Measurements from ENCODE around the gene GSX2.

The GSX2 gene

DNA sequence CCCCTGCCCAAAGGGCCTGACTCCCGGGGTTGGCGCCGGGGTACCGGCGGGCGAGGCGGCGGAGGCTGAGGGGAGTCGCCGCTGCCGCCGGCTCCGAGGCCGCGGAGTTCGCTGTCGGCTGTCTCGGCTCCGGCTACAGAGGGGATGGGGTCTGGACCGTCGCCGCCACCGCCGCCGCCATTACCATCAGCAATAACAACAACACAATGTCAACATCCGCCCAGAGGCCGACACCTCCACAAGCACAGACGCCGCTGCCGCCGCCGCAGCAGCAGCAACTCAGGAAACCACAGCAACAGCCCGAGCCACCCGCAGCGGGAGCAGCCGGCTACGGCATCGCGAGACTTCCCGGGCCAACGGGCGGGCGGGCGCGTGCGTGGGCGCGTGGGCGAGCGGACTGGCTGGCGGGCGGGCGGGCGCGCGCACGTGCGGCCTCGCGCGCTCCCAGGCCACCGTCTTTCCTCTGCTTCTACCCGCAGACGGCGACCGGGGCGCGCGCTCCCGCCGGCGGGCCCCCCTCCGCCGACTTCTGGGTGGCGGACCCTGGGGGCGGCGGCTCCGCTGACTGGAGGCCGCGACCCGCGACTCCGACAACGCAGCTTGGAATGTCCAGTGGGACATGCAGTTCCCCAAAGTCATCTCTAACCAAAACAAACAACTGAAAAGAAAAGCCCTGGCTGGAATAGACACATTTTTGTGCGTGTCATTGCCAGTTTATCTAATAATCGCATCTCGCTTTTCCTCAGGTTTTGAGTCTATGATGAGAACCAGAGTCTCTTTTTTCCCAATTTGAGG is 35.4 kb upstream of the GSX2 start, which contains the start of gene CHIC2:
Gene CHIC2, minus strand, starts transcription at position 289 of the 795 bp plus-strand sequence. CDS start 305 bp downstream, outside the sequence.
- DNase-seq (ENCODE audit: low read depth in 1 of 2, low spot score in 1 of 2): peak; percentile 73 to 92
- in situ Hi-C loops (cut with HindIII; ENCODE audit: low pct_unique_long_range_greater_than_20kb, low sequenced_read_pairs): no loop called here
- TF ChIP-seq JUND (IDR thresholded peaks at IDR 0.05; ENCODE audit: low read depth): no peak

GRCh38 chr4:54065282-54066087 is 34.5 kb upstream of the GSX2 start:
- in situ Hi-C loops (cut with HindIII; ENCODE audit: low pct_unique_long_range_greater_than_20kb, low sequenced_read_pairs): no loop called here
- no peak for TF ChIP-seq JUND (IDR thresholded peaks at IDR 0.05; ENCODE audit: low read depth)
- DNase-seq (ENCODE audit: low read depth in 1 of 2, low spot score in 1 of 2): no peak

- no peak for TF ChIP-seq JUND (IDR thresholded peaks at IDR 0.05; ENCODE audit: low read depth)
- DNase-seq (ENCODE audit: low read depth in 1 of 2, low spot score in 1 of 2): no peak
- in situ Hi-C loops (cut with HindIII; ENCODE audit: low pct_unique_long_range_greater_than_20kb, low sequenced_read_pairs): no loop called here
These were observed 33.9 kb upstream of the GSX2 start for GRCh38 chr4:54066088-54066415.

GRCh38 chr4:54066718-54067129 is 33.2 kb upstream of the GSX2 start:
- no peak for TF ChIP-seq JUND (IDR thresholded peaks at IDR 0.05; ENCODE audit: low read depth)
- in situ Hi-C loops (cut with HindIII; ENCODE audit: low pct_unique_long_range_greater_than_20kb, low sequenced_read_pairs): no loop called here
- DNase-seq (ENCODE audit: low read depth in 1 of 2, low spot score in 1 of 2): no peak

- DNase-seq (ENCODE audit: low read depth in 1 of 2, low spot score in 1 of 2): no peak
- in situ Hi-C loops (cut with HindIII; ENCODE audit: low pct_unique_long_range_greater_than_20kb, low sequenced_read_pairs): no loop called here
- no peak for TF ChIP-seq JUND (IDR thresholded peaks at IDR 0.05; ENCODE audit: low read depth)
These were observed 32.8 kb upstream of the GSX2 start for GRCh38 chr4:54067166-54067565.

DNA sequence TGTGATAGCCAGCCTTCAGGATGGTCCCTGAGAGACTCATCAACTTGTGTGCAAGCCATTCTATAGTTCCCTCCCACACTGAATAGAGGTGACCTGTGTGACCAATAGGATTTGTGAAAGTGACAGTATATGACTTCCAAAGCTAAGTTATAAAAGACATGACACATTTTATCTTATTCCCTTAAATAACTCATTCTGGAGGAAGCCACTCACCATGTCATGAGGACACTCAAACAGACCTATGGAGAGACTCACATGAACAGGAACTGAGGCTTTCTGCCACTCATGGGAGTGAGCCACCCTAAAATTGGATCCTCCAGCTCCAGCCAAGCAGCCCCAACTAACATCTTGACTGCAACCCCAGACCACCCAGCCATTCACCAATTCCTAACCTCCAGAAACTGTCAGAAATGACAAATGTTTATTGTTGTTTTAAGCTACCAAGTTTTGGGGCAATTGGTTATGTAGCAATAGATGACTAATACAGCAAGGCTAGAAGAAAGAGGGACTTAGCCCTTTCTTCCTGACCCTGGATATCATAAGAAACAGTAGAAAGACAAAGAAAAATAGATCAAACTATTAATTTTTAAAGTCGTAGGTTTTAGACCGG is 26.6 kb upstream of the GSX2 start:
- DNase-seq (ENCODE audit: low read depth in 1 of 2, low spot score in 1 of 2): no peak
- in situ Hi-C loops (cut with HindIII; ENCODE audit: low pct_unique_long_range_greater_than_20kb, low sequenced_read_pairs): no loop called here
- TF ChIP-seq JUND (IDR thresholded peaks at IDR 0.05; ENCODE audit: low read depth): no peak

DNA sequence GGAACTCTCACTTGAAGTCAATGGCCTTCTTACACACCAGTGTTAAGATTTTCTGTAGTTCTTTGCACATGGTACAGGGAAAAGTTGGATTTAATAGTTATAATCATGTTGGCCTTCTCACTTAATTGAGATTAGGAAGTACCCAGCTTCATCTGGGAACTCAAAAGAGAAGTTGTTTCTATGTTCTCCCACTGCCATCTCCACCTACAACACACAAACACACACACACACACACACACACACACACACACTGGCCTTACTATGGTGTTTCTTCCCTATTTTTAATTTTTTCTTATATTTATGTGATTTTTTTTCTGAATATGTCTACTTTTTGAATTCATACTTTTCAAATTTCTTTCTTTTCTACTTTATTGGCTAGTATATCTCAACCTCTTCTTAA is 25.6 kb upstream of the GSX2 start:
- in situ Hi-C loops (cut with HindIII; ENCODE audit: low pct_unique_long_range_greater_than_20kb, low sequenced_read_pairs): no loop called here
- no peak for TF ChIP-seq JUND (IDR thresholded peaks at IDR 0.05; ENCODE audit: low read depth)
- no peak for DNase-seq (ENCODE audit: low read depth in 1 of 2, low spot score in 1 of 2)

DNA sequence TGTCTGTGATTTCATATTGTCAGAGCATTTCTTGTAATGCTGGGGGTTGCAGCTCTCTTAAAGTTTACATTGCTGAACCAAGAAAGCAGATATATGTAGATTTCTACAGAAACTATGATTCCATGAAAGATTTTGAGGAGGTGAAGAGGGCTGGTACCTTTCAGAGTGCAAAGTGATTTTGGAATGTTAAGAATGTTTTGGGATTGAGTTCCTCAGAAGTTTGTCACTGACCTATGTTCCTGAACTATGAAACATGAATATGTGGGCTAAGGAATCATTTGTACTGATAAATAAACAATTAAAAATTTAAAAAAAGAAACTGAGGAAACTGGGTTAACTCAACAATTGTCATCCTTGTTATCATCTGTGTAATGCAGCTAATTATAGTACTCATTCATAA is 23.3 kb upstream of the GSX2 start:
- no peak for DNase-seq (ENCODE audit: low read depth in 1 of 2, low spot score in 1 of 2)
- no peak for TF ChIP-seq JUND (IDR thresholded peaks at IDR 0.05; ENCODE audit: low read depth)
- in situ Hi-C loops (cut with HindIII; ENCODE audit: low pct_unique_long_range_greater_than_20kb, low sequenced_read_pairs): no loop called here

GRCh38 chr4:54077812-54078211 is 22.2 kb upstream of the GSX2 start:
- no peak for TF ChIP-seq JUND (IDR thresholded peaks at IDR 0.05; ENCODE audit: low read depth)
- in situ Hi-C loops (cut with HindIII; ENCODE audit: low pct_unique_long_range_greater_than_20kb, low sequenced_read_pairs): no loop called here
- DNase-seq (ENCODE audit: low read depth in 1 of 2, low spot score in 1 of 2): no peak

DNA sequence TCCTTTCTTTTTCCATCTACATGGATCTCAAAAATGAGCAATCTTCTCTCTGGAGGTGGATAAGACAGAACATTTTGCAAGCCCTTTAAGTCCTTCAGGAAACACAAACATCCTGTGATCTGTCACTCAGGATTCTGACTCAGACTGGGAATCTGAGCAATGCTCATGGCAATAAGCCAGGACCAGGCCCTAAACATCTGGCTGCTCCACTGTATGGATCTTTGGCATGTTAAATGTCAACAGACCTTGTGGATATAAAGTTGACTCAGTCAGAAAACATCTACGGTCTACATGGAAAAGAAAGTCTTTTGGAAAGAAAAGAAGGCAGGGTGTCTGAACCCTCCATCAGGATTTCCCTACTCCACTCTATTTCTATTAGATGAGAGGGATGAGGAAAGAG is 17.8 kb upstream of the GSX2 start:
- peak in 1 of 2 experiments; percentile 29 for DNase-seq (ENCODE audit: low read depth in 1 of 2, low spot score in 1 of 2)
- no peak for TF ChIP-seq JUND (IDR thresholded peaks at IDR 0.05; ENCODE audit: low read depth)
- in situ Hi-C loops (cut with HindIII; ENCODE audit: low pct_unique_long_range_greater_than_20kb, low sequenced_read_pairs): no loop called here

DNA sequence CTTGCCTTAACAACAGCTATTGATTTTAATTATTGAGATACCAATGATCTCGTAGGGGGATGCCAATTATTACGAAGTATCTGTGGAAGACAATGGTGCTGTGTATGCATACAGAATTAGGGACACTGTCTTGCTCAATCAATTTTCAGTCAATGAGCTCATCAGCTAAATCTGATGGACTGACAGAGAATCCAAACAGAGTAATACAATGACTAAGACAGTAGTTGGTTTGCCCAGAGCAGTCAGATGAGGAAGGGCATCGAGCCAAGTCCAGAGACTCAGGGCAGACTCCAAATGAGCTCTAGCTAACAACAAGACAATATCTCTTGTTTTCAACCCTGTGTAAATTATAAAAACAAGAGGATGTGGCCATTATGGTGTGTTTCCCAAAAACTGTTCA is 14.7 kb upstream of the GSX2 start:
- DNase-seq (ENCODE audit: low read depth in 1 of 2, low spot score in 1 of 2): peak in 1 of 2 experiments; percentile 28
- in situ Hi-C loops (cut with HindIII; ENCODE audit: low pct_unique_long_range_greater_than_20kb, low sequenced_read_pairs): no loop called here

DNA sequence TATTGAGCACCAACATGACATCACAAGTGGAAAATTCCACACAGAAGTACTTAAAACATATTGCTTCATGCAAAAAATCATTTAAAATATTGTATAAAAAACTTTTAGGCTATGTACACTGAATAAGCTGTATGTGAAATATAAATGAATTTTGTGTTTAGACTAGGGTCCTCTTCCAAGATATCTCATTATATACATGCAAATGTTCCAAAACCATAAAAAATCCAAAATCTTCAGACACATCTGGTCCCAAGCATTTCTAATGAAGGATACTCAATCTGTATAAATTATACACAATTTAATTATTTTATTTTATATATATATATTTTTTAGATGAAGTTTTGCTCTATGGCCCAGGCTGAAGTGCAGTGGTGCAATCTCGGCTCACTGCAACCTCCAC is 10.1 kb upstream of the GSX2 start:
- in situ Hi-C loops (cut with HindIII; ENCODE audit: low pct_unique_long_range_greater_than_20kb, low sequenced_read_pairs): no loop called here
- no peak for DNase-seq (ENCODE audit: low read depth in 1 of 2, low spot score in 1 of 2)
- no peak for TF ChIP-seq JUND (IDR thresholded peaks at IDR 0.05; ENCODE audit: low read depth)

More for the DNA sequence above, 14.7 kb upstream of the GSX2 start:
- TF ChIP-seq JUND (IDR thresholded peaks at IDR 0.05; ENCODE audit: low read depth): no peak

DNA sequence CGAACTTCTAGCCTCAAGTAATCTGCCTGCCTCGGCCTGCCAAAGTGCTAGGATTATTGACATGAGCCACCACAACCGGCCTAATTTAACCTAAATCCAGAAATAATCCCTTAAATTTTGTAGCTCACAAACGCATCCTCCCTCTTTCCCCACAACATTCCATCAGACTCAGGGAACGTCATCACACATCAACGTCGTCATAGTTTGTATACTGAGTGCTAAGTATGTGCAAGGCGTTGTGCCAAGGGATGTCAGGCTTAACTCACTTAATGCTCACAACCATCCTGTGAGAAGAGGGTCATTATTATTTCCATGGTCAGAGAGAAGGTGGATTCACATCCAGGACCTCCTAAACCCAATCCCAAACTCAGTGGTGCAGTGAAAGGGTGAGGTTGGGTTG is 9.6 kb upstream of the GSX2 start:
- no peak for DNase-seq (ENCODE audit: low read depth in 1 of 2, low spot score in 1 of 2)
- in situ Hi-C loops (cut with HindIII; ENCODE audit: low pct_unique_long_range_greater_than_20kb, low sequenced_read_pairs): no loop called here
- no peak for TF ChIP-seq JUND (IDR thresholded peaks at IDR 0.05; ENCODE audit: low read depth)

Data from T47D (cell line).